Spleen (tissue), 7 donors: ENCODE measurements around the gene TEPSIN.

Source experiments
- CTCF ChIP-seq, 11 experiments: fragments of 200-600 bp in 7 of 11; fragments of 450-650 bp in 4 of 11; sonication (generic) in 4 of 11; IDR thresholded peaks in 8 of 11; conservative IDR thresholded peaks in 3 of 11; 1 replicate in 7 of 11; 2 replicates in 4 of 11; pipeline versions ENCODE4 v1.4.0 to v1.8.0; 2016 to 2021; ENCODE audit warnings: antibody characterized with exemption in 11 of 11, inconsistent platforms in 4 of 11, mild to moderate bottlenecking in 1 of 11
- POLR2A ChIP-seq, 3 donors: fragments of 450-650 bp; IDR thresholded peaks; one replicate each; pipeline ENCODE4 v1.5.1; 2017; ENCODE audit warnings: antibody characterized with exemption in 3 of 3, mild to moderate bottlenecking in 1 of 3
- donor health status: DM: no; HTN: no; CAD: no; lungs with moderate emphysema.
- donor health status: DM: no; HTN: no; CAD: no.
- donor health status: DM: no; HTN: no; CAD: no.

GRCh38 chr17:81246343-81246670, 7.5 kb upstream of the TEPSIN start:
- TF ChIP-seq CTCF (IDR thresholded peaks at IDR 0.05 in 8 of 11, conservative IDR thresholded peaks at IDR 0.05 in 3 of 11): no peak
- no peak for TF ChIP-seq POLR2A (IDR thresholded peaks at IDR 0.05)
